HCT116 (cell line): ENCODE results near the gene CDH3. TPM values are rescaled to one million over a fixed set of nuclear protein-coding genes. Genes with fewer than 3 reads are reported as not detected.

ENCODE experiments used
- ATAC-seq: fragments of 200-7000 bp; cut with Tn5 transposase; 2 replicates; pipeline ENCODE4 v1.9.1; 2020; ENCODE audit warnings: mild to moderate bottlenecking, moderate library complexity
- BruUV-seq: library from RNA; stranded (reverse); fragments of 400-500 nt; replicated peaks from 2 replicates; lab custom pipeline; 2021; lab: Mats Ljungman, UMichigan
- CTCF ChIA-PET: fragments of 300-600 bp; sonication (Branson Sonifier 250); formaldehyde crosslinking; loops from one replicate; lab custom pipeline; 2021; ENCODE audit warnings: antibody characterized with exemption; lab: Charles Lee
- POLR2A ChIA-PET: fragments of 300-600, 350-600 bp; sonication (Branson Sonifier 250); formaldehyde crosslinking; loops from one replicate; lab custom pipeline; 2021; ENCODE audit warnings: antibody characterized with exemption; lab: Charles Lee
- RAD21 ChIA-PET, 2 experiments: fragments of 300-600 bp; sonication (Branson Sonifier 250); formaldehyde crosslinking; loops; one replicate each; lab custom pipeline; 2023; ENCODE audit warnings: low total read pairs in 2 of 2; ENCODE audit not compliant: uncharacterized antibody in 2 of 2, unreplicated experiment in 2 of 2, low non-redundant PET in 1 of 2; lab: Charles Lee
- DNase-seq: peaks from one replicate; pipeline ENCODE4 v3.0.0-alpha.2; 2010; ENCODE audit warnings: low read depth, low spot score
- H2AFZ ChIP-seq: fragments of 200-600 bp; shearing (Covaris generic), sonication (generic); 2 replicates; pipeline ENCODE4 v1.6.1; 2017; ENCODE audit warnings: low read depth, mixed run types, mixed read lengths, antibody characterized with exemption, low read length; ENCODE audit not compliant: poor library complexity, severe bottlenecking
- H3K27ac ChIP-seq: 2 replicates; pipeline ENCODE4 v1.5.1; 2012; ENCODE audit warnings: low read depth, low read length
- H3K27me3 ChIP-seq: fragments of 200-600 bp; sonication (generic); 2 replicates; pipeline ENCODE4 v1.6.1; 2016; ENCODE audit warnings: mixed run types, low read length, mixed read lengths; ENCODE audit not compliant: insufficient read depth
- H3K36me3 ChIP-seq, 2 experiments: fragments of 200-500 bp in 1 of 2; fragments of 200-600 bp in 1 of 2; sonication (Bioruptor generic) in 1 of 2; sonication (generic) in 1 of 2; 2 replicates each; pipeline versions ENCODE4 v1.5.1 to v1.6.1; 2014 to 2016; ENCODE audit warnings: low read length in 2 of 2, inconsistent platforms in 1 of 2, mixed read lengths in 1 of 2, mixed run types in 1 of 2; ENCODE audit not compliant: insufficient read depth in 2 of 2, control insufficient read depth in 1 of 2
- H3K4me1 ChIP-seq, 2 experiments: fragments of 200-600 bp in 1 of 2; sonication (generic) in 1 of 2; 2 replicates each; pipeline versions ENCODE4 v1.5.1 to v1.6.1; 2012 to 2017; ENCODE audit warnings: low read length in 2 of 2, inconsistent platforms in 1 of 2, mild to moderate bottlenecking in 1 of 2, mixed read lengths in 1 of 2, mixed run types in 1 of 2, moderate library complexity in 1 of 2; ENCODE audit not compliant: insufficient read depth in 2 of 2, control insufficient read depth in 1 of 2
- H3K4me2 ChIP-seq: fragments of 200-600 bp; sonication (generic); 2 replicates; pipeline ENCODE4 v1.6.1; 2017; ENCODE audit warnings: mixed run types, low read length, mixed read lengths
- H3K4me3 ChIP-seq, 2 experiments: fragments of 200-600 bp in 1 of 2; sonication (generic) in 1 of 2; replicated peaks in 1 of 2; 2 replicates each; pipeline ENCODE4 v1.5.1; 2011 to 2016; ENCODE audit warnings: low read length in 2 of 2, control low read depth in 1 of 2, low read depth in 1 of 2, mild to moderate bottlenecking in 1 of 2, mixed read lengths in 1 of 2, mixed run types in 1 of 2
- H3K79me2 ChIP-seq: fragments of 200-600 bp; sonication (generic); 2 replicates; pipeline ENCODE4 v1.6.1; 2017; ENCODE audit warnings: mild to moderate bottlenecking, mixed run types, low read length, moderate library complexity, mixed read lengths; ENCODE audit not compliant: insufficient read depth
- H3K9ac ChIP-seq: fragments of 200-600 bp; sonication (generic); 2 replicates; pipeline ENCODE4 v1.6.1; 2016; ENCODE audit warnings: low read length, mixed read lengths
- H3K9me2 ChIP-seq: fragments of 200-600 bp; sonication (generic), shearing (Covaris generic); 2 replicates; pipeline ENCODE4 v1.6.1; 2017; ENCODE audit warnings: mixed run types, mild to moderate bottlenecking, moderate library complexity; ENCODE audit not compliant: insufficient read depth
- H3K9me3 ChIP-seq, 2 experiments: fragments of 200-500 bp in 1 of 2; fragments of 200-600 bp in 1 of 2; sonication (Bioruptor generic) in 1 of 2; sonication (generic) in 1 of 2; 2 replicates each; pipeline ENCODE4 v1.6.1; 2014 to 2017; ENCODE audit warnings: low read length in 2 of 2, mixed read lengths in 2 of 2, inconsistent platforms in 1 of 2, low read depth in 1 of 2, mild to moderate bottlenecking in 1 of 2, mixed run types in 1 of 2, moderate library complexity in 1 of 2; ENCODE audit not compliant: control insufficient read depth in 1 of 2, insufficient read depth in 1 of 2
- H4K20me1 ChIP-seq: fragments of 200-600 bp; sonication (generic), shearing (Covaris generic); 2 replicates; pipeline ENCODE4 v1.6.1; 2017; ENCODE audit warnings: mixed run types, mild to moderate bottlenecking, moderate library complexity; ENCODE audit not compliant: insufficient read depth
- CEBPB ChIP-seq: IDR thresholded peaks from 2 replicates; pipeline ENCODE4 v1.6.1; 2012; ENCODE audit warnings: low read depth
- FOSL1 ChIP-seq: IDR thresholded peaks from 2 replicates; pipeline ENCODE4 v1.6.1; 2012; ENCODE audit warnings: low read depth
- JUND ChIP-seq: IDR thresholded peaks from 2 replicates; pipeline ENCODE4 v1.6.1; 2012
- POLR2A ChIP-seq: IDR thresholded peaks from 2 replicates; pipeline ENCODE4 v1.7.0; 2011; ENCODE audit warnings: borderline replicate concordance; ENCODE audit not compliant: insufficient read depth, insufficient read length; ENCODE audit errors: extremely low read depth
- SP1 ChIP-seq: IDR thresholded peaks from 2 replicates; pipeline ENCODE4 v1.6.1; 2012; ENCODE audit warnings: low read depth
- SRF ChIP-seq: IDR thresholded peaks from 2 replicates; pipeline ENCODE4 v1.6.1; 2012; ENCODE audit warnings: low read depth
- intact Hi-C: fragments of 100-400 bp; cut with micrococcal nuclease; formaldehyde crosslinking; loops from 2 replicates; pipeline ENCODE4 v1.10.0; 2022
- total RNA-seq: library from RNA; stranded (reverse); gene quantifications from one replicate; pipeline ENCODE4 v1.2.1, GENCODE V29; 2021; ENCODE audit not compliant: unreplicated experiment

CDH3 gene
- total RNA-seq, 1 experiment from 2014 or later, result 94.7 TPM

GRCh38 chr16:68659412-68660358, 14.6 kb downstream of the CDH3 start:
- ATAC-seq (no peak), DNase-seq (no peak)
- no peaks in the 10 kb centered on the region for H4K20me1 ChIP-seq
- no peak overlapping the region for H2AFZ ChIP-seq
- intact Hi-C loops, result no loop called here
- H3K9me3 ChIP-seq, result no peaks in the 10 kb centered on the region
- CTCF ChIA-PET, result interaction anchor here (0.9 kb wide), 1 partner anchor 69 kb away, joined by 3 read pairs; no protein-coding TSS in a partner anchor
- no peaks in the 10 kb centered on the region for H3K27me3 ChIP-seq
- no TSS peak for BruUV-seq
- POLR2A ChIA-PET, result interaction anchor here (1.3 kb wide), 1 partner anchor 23 kb away, joined by 5 read pairs; no protein-coding TSS in a partner anchor
- H3K4me3 ChIP-seq, result peak overlapping the region in 1 of 2 experiments; percentile 28; a peak in 1 of 4 replicates
- peaks cover 66 to 90% of the 10 kb centered on the region in 2 experiments for H3K4me1 ChIP-seq
- peak overlapping the region; percentile 74 for H3K4me2 ChIP-seq
- no peaks in the 10 kb centered on the region for H3K36me3 ChIP-seq
- H3K9ac ChIP-seq, result peak overlapping the region; percentile 62
- H3K79me2 ChIP-seq, result peaks cover 76% of the 10 kb centered on the region
- H3K27ac ChIP-seq, result peak overlapping the region; percentile 80; the same call in 1 of the 2 replicates
- TF ChIP-seq CEBPB (no peak), SRF (peak; percentile 57; the same call in 1 of the 2 replicates)
- H3K9me2 ChIP-seq, result no peaks in the 10 kb centered on the region
- RAD21 ChIA-PET, result no interaction called here

GRCh38 chr16:68660359-68660795, 15.3 kb downstream of the CDH3 start:
- H2AFZ ChIP-seq, result no peak overlapping the region
- ATAC-seq (peak; percentile 37), DNase-seq (no peak)
- RAD21 ChIA-PET, result no interaction called here
- no peaks in the 10 kb centered on the region for H4K20me1 ChIP-seq
- no peaks in the 10 kb centered on the region for H3K36me3 ChIP-seq
- peak; percentile 16; the same call in 1 of the 2 replicates for TF ChIP-seq JUND
- no peak for TF ChIP-seq POLR2A
- peak; percentile 17; the same call in 1 of the 2 replicates for TF ChIP-seq SP1
- peak; percentile 45; the same call in 1 of the 2 replicates for TF ChIP-seq FOSL1
- peak overlapping the region; percentile 80 for H3K27ac ChIP-seq
- BruUV-seq, result no TSS peak
- intact Hi-C loops, result no loop called here
- H3K9ac ChIP-seq, result peak overlapping the region; percentile 62
- CTCF ChIA-PET, result interaction anchor here (0.9 kb wide), 1 partner anchor 70 kb away, joined by 3 read pairs; no protein-coding TSS in a partner anchor
- POLR2A ChIA-PET, result interaction anchor here (0.7 kb wide), 1 partner anchor 103 kb away, joined by 3 read pairs; no protein-coding TSS in a partner anchor
- H3K4me3 ChIP-seq, result peak overlapping the region in 1 of 2 experiments; percentile 28; a peak in 2 of 4 replicates
- peaks cover 70 to 91% of the 10 kb centered on the region in 2 experiments for H3K4me1 ChIP-seq
- no peaks in the 10 kb centered on the region for H3K9me3 ChIP-seq
- peaks cover 71% of the 10 kb centered on the region for H3K79me2 ChIP-seq
- peak overlapping the region; percentile 74 for H3K4me2 ChIP-seq
- H3K27me3 ChIP-seq, result no peaks in the 10 kb centered on the region
- no peaks in the 10 kb centered on the region for H3K9me2 ChIP-seq
